T-helper 2 cell treated with Interferon-gamma antibody and Interleukin-4, amounts not matched to agents 100 ng/mL and 5 ng/mL, for 36 hours (primary cell): ENCODE data around the gene CATSPER2. TPM values are rescaled to one million over a fixed set of nuclear protein-coding genes. Genes with fewer than 3 reads are reported as not detected.
"Not testable (repeated sequence)": the region's sequence is repeated elsewhere in the genome, so short reads cannot be mapped to it uniquely, and the experiment has no call there.

Experiments used
- intact Hi-C: fragments of 100-400 bp; cut with micrococcal nuclease; formaldehyde crosslinking; loops from one replicate; pipeline ENCODE4 v1.15.1; 2023
- total RNA-seq: library from RNA; stranded (reverse); gene quantifications from 2 replicates; pipeline ENCODE4 v1.2.3, GENCODE V29; 2022

CATSPER2 gene
- 6.9 and 7.6 TPM in 2 replicates for total RNA-seq

DNA sequence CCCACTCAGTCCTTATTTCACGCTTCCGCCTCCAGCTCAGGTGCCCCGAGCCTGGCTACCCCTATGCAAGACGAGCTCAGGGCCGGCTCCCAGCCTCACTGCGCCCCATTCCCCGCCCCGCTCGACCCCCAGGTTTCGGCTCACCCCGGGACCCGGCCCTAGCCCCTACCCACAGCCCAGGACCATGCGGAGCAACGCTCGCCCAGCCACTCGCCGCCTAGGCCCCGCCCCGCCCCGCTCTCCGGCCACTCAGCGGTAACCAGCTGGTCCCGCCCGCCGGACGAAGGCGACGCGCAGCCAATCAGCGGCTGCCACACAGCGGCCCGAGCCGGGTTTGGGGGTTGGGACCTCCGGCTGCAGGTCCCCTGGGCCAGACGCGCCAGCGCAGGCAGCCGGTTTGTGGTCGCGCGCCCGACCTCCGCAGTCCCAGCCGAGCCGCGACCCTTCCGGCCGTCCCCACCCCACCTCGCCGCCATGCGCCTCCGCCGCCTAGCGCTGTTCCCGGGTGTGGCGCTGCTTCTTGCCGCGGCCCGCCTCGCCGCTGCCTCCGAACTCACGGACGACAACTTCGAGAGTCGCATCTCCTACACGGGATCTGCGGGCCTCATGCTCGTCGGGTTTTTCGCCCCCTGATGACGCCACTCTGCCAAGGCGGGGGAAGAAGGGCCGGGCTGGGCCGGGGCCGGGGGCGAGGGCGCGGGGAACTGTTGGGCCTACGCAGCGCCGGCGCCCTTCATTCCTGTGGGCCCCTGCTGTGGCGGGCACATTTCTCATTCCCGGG is at the start of gene CATSPER2:
Gene CATSPER2 (minus strand): TSS at position 196 of the 781 bp plus-strand sequence. CDS start 783 bp downstream, outside the sequence.
- intact Hi-C loops = no loop called here

GRCh38 chr15:43693148-43694022 is 44.7 kb upstream of the CATSPER2 start, which contains the start of gene CKMT1A:
TSS of gene CKMT1A (plus strand) at chr15:43693859. CDS start at chr15:43694051, 192 bp downstream.
- intact Hi-C loops = not testable (repeated sequence)

GRCh38 chr15:43692679-43693078 is 44.0 kb upstream of the CATSPER2 start:
- intact Hi-C loops = not testable (repeated sequence)

DNA sequence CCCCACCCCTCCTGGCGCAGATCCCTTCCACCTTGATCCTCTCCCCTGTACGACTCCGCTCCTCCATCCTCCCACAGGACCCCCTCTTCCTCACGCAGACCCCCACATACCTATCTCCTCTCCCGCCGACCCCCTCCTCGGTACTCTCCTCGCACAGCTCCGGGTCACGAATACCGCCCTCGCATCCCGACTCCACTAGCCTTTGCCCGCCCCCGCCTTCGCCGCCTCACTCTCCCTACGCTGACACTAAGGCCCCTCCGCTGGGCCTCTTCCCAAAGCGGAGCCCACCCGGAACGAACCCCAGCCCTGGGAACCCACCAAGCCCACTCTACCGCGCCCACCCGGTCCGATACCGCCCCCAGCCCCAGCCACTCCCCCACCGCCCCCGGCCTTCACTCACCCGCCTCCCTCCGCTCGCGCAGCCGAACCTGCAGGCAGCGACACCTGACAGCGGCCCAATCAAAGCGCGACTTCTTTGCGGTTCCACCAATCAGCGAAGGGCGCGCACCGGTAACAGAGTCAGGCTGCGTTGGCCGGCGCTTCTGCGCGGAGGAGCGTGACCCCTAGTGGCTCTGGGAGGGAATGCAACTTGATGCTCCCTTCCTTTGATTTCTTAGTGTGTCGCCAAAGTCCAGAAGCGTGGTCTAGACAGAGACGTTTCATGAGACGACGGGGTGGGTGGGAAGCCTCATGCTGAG is 41.1 kb upstream of the CATSPER2 start:
- intact Hi-C loops = not testable (repeated sequence)

- intact Hi-C loops = not testable (repeated sequence)
Observed at GRCh38 chr15:43674175-43674574, 25.5 kb upstream of the CATSPER2 start.

GRCh38 chr15:43666177-43666576 is 17.5 kb upstream of the CATSPER2 start:
- intact Hi-C loops = not testable (repeated sequence)

DNA sequence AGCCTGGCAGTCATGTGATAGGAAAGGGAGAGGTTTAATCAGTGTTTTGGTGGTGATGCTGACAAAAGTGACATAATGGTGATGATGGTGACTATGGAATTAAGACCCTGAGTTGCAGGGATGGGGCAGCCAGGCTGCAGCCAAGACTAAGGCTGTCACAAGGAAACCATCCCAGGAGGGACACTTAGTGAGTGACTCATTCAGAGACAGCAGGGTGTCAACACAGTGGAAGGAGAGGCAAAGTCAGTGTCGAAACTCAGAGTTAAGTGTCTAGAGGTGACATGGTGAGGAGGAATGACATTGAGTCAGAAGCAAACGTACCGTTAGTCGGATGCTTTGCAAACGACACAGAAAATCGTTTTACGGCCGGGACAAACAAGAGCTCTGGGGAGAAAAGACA is 14.7 kb upstream of the CATSPER2 start:
- intact Hi-C loops = not testable (repeated sequence)

DNA sequence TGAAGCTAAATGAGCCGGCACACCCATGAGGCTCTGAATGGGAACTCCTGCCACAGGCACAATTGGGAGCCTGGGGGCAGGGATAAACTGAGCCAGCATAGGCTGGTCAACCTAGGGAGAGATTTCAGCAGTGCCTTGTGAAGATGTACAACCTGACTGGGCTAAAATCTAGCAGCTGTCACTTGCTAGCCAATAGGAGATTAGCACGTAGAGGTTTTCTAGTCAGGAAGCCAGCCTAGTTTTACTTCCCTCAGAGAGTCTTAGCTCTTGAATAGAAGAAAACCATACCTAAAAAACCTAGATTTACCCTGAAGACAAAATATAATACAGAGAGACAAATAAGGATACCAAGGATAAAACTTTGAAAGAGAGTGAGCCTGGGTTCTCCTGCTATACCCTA is 13.6 kb upstream of the CATSPER2 start:
- intact Hi-C loops = not testable (repeated sequence)

DNA sequence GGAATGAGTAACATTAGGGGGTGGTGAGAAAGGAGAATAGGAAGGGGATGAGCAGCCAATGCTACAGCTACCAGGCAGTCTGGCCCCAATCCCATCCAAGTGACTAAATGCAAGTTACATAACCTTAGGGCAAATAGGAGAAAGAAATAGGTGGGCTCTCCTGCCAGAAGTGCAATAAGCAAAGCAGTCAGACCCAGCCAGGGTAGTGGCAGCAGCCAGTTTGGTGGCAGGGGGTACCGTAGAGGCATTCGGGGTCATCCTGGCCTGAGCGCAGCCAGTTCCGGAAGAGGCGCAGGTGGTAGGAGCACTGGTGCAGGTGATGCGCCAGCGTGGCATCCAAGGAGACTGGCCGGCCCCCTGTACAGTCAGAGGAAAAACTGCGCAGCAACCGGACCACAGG is 11.1 kb upstream of the CATSPER2 start:
- intact Hi-C loops = not testable (repeated sequence)

DNA sequence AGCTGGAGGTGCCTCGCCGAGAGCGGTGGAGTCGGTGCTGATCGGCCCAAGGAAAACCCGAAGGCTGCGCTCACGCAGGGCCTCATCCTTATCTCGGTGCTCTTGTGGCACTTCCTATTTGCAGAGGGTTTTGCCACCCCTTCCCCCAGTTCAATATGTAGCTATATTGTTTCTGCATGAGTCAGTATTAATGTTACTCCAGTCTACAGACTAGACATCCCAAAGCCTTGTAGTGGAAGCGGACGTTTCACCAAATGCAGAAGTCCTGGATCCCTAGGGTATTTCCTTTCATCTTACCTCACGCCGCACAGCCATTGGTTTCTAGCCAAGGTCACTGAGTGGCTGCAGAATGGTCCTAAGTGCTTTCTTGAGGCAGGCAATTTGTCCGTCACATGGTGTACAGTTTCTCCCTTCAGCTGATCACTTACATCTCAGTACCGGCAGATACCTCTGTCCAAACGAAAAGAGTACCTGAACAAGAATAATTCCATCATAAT is 834 bp upstream of the CATSPER2 start:
- intact Hi-C loops = not testable (repeated sequence)

GRCh38 chr15:43638464-43639204 is 10.0 kb downstream of the CATSPER2 start:
- intact Hi-C loops = not testable (repeated sequence)

- intact Hi-C loops = not testable (repeated sequence)
Observed at GRCh38 chr15:43626937-43627336, 21.7 kb downstream of the CATSPER2 start.

- intact Hi-C loops = no loop called here
Observed at GRCh38 chr15:43625106-43625505, 23.5 kb downstream of the CATSPER2 start.

DNA sequence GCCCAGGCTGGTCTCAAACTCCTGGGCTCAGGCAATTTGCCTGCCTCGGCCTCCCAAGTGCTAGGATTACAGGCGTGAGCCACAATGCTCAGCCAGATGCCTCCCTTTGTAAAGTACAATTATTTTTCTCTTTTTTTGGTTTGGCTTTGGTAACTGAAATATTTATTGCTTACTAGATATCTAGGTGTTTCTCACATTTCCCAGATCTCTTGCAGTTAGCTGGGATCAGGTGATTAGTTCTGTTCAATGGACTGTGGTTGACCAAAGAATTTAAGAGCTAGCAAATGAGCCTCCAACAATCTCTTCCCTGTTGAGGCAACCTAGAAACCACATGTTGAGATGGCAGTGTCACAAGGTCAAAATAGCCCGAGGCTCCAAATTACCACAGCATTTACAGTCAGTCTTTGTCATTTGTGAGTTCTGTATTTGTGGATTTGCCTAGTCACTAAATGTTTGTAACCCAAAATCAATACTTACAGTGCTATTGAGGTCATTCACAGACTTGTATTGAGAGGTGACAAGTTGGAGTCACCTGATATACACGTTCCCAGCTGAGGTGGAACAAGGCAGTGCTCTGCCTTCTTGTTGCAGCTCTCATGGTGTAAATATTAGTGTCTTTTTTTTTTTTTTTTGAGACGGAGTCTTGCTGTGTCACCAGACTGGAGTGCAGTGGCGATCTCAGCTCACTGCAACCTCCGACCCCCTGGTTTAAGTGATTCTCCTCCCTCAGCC is 26.4 kb downstream of the CATSPER2 start:
- intact Hi-C loops = not testable (repeated sequence)

DNA sequence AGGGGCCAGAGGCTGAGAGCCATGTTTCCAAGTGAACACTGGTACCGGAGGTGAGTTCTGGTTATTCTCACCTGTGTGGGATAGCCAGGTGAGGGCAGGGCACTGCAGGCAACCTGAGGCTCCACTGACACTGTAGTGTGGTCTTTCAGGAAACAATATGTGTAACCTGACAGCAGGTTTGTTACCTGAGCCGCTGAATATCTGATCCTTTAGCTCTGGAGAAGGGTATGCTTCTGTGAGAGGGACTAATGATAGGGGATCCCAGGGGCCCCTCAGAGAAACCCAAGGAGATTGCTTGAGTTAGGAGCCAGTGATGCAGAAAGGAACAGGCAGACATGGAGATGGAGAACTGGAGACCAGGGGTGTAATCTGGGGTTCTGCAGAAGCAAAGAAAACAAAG is 29.9 kb downstream of the CATSPER2 start, which contains the start of gene STRC:
Gene STRC (minus strand): TSS at position 101 of the 400 bp plus-strand sequence. CDS start 78 bp downstream, at position 23.
- intact Hi-C loops = not testable (repeated sequence)

DNA sequence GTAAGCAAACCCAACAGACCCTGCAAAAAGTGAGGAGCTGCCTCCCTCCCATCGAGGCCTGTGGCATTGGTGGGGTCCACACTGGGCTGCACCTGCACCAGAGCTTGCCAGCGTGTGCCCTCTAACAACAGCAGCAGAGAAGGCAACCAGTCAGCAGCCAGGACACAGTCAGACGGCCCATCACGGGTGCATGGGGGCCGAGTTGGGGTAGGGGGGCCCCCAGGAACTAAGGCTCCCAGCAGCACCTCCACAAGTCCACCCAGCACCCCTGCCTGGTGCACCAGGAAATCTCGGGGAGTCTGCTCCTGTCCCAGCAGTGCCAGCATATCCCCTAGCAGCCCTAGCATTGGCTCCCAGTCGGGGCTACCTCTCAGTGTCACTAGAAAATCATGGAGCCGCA is 30.9 kb downstream of the CATSPER2 start:
- intact Hi-C loops = not testable (repeated sequence)

- intact Hi-C loops = not testable (repeated sequence)
Observed at GRCh38 chr15:43602233-43602632, 46.4 kb downstream of the CATSPER2 start.

DNA sequence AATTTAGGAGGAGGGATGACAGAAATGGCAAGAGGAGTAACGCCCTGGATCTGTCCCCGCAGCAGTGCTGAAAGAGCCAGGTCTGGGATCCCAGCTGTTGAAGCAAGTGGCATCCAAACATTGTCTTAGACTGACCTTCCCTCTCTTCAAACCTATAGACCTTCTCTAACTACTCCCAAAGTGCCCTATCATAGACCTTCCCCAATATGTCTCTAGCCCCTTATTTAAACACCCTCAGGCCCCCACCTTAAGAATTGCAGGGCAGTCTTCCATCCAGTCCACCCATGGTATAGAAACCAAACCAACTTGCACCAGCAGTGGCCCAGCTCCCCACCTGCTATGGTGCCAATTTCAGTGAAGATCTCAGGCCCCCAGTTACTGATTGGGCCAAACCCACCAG is 48.4 kb downstream of the CATSPER2 start:
- intact Hi-C loops = not testable (repeated sequence)

DNA sequence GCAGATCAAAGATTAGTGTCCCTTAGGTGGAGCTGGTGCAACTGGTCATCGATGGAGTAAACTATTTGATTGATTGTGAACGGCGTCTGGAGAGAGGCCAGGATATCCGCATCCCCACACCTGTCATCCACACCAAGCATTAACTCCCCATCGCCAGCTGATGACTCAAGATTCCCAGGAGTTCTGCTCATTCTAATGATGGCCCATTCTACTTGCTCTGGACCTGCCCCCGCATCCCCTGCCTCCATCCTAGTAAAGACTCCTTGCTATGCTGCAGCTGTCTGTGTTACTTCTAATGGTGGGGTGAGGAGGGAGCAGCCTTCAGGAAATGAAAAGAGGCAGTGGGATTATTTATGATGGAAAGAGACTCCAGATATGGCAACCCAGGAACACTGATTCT is 49.5 kb downstream of the CATSPER2 start:
- intact Hi-C loops = not testable (repeated sequence)
